Activated CD8-positive, alpha-beta T cell treated with anti-CD3 and anti-CD28 coated beads, Interleukin-2, amount 10 ng/mL, durations not matched to agents 7 days and 5 days (primary cell): ENCODE data around the gene IRF4. TPM values are rescaled to one million over a fixed set of nuclear protein-coding genes. Genes with fewer than 3 reads are reported as not detected.

ENCODE experiments used
- ATAC-seq: fragments of 150-1000 bp; cut with Tn5 transposase; one replicate; pipeline ENCODE4 v1.10.0; 2021; ENCODE audit warnings: moderate library complexity
- CTCF ChIA-PET: fragments of 350-600 bp; sonication (Branson Sonifier 250); formaldehyde crosslinking; loops from one replicate; lab custom pipeline; 2021; ENCODE audit warnings: antibody characterized with exemption; lab: Charles Lee
- POLR2A ChIA-PET: fragments of 350-600 bp; sonication (Branson Sonifier 250); formaldehyde crosslinking; loops from one replicate; lab custom pipeline; 2021; ENCODE audit warnings: antibody characterized with exemption; lab: Charles Lee
- DNase-seq: peaks from one replicate; pipeline ENCODE4 v3.0.0-alpha.2; 2020
- H3K27ac Mint-ChIP-seq: one replicate; pipeline ENCODE4 v1.8.0; 2021; ENCODE audit warnings: mild to moderate bottlenecking, mixed read lengths
- H3K27me3 Mint-ChIP-seq: one replicate; pipeline ENCODE4 v1.8.0; 2021; ENCODE audit warnings: low read depth, mixed read lengths
- H3K36me3 Mint-ChIP-seq: one replicate; pipeline ENCODE4 v1.8.0; 2021; ENCODE audit warnings: low read depth, mixed read lengths
- H3K4me1 Mint-ChIP-seq: one replicate; pipeline ENCODE4 v1.8.0; 2021; ENCODE audit warnings: low read depth, mixed read lengths
- H3K4me3 Mint-ChIP-seq: one replicate; pipeline ENCODE4 v1.8.0; 2021; ENCODE audit warnings: mild to moderate bottlenecking, mixed read lengths
- H3K9me3 Mint-ChIP-seq: one replicate; pipeline ENCODE4 v1.8.0; 2022; ENCODE audit warnings: mixed read lengths; ENCODE audit not compliant: insufficient read depth
- total RNA-seq, 2 experiments: library from RNA; stranded (reverse); gene quantifications; one replicate each; pipeline ENCODE4 v1.2.3, GENCODE V29; 2021

Gene IRF4
- total RNA-seq, 2 experiments from 2014 or later = 91.2 to 95.2 TPM

DNA sequence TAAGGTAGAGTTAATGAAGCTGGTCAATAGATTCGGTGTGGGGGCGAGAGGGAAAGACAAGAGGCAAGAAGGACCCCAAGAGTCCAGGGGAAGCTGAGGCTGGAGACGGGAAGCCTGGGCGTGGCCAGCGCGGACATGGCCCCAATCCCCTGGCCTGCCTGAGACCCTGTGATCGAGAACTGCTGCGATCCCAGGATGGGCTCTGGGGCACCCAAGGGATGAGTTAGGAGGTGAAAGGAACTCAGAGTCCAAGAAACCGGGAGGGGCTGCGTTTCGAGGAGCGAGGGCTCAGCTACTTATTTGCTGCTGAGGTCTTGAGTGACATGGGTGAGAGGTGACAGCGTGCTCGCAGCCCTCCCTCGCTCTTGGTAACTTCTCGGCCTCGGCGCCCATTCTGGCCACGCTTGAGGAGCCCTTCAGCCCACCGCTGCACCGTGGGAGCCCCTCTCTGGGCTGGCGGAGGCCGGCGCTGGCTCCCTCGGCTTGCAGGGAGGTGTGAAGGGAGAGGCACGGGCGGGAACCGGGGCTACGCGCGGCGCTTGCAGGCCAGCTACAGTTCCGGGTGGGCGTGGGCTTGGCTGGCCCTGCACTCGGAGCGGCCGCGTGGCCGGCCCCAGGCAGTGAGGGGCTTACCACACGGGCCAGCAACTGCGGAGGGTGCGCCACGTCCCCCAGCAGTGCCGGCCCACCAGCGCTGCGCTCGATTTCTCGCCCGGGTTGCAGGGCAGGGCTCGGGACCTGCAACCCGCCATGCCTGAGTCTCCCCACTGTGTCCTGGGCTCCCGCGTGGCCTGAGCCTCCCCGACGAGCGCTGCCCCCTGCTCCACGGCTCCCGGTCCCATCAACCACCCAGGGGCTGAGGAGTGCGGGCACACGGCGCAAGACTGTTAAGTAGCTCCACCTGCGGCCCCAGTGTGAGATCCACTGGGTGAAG, 58.2 kb downstream of the IRF4 start:
- H3K27ac Mint-ChIP-seq = no peak overlapping the region
- H3K4me1 Mint-ChIP-seq = peaks cover 47% of the 10 kb centered on the region
- no peak for ATAC-seq

DNA sequence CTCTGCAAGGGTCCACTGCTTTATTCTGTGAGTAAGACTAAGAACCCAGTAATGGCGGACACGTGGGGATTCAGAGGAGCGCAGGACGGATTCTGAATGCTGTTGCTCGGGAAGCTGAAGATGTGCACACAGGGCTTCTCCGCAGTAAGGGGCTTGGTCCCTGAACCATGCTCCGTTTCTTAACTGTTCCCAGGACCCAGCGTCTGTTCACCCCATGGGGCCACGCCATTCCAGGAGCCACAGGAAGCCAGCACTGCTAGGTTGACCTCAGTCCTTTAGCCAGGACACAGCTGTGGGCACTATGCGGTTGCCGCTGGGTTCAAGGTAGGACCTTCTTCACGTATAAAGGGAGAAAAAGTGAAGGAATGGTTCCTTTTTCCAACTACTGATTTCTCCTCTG, 59.8 kb downstream of the IRF4 start:
- Mint-ChIP-seq H3K4me3 (no peak overlapping the region), H3K36me3 (no peaks in the 10 kb centered on the region), H3K27ac (no peak overlapping the region), H3K4me1 (peaks cover 42% of the 10 kb centered on the region), H3K9me3 (no peaks in the 10 kb centered on the region), H3K27me3 (no peaks in the 10 kb centered on the region)
- no peak for DNase-seq
- ChIA-PET CTCF (interaction anchor here (1.4 kb wide), 1 partner anchor 39 kb away, joined by 4 read pairs; no protein-coding TSS in a partner anchor), POLR2A (no interaction called here)
- no peak for ATAC-seq

More for the DNA sequence above, 58.2 kb downstream of the IRF4 start:
- H3K36me3 Mint-ChIP-seq = no peaks in the 10 kb centered on the region
- POLR2A ChIA-PET = interaction anchor here (0.6 to 1.1 kb wide), 2 partner anchors 18 to 24 kb away, joined by 3 to 4 read pairs; no protein-coding TSS in a partner anchor
- H3K9me3 Mint-ChIP-seq = no peaks in the 10 kb centered on the region
- H3K27me3 Mint-ChIP-seq = no peaks in the 10 kb centered on the region
- DNase-seq = no peak
- CTCF ChIA-PET = interaction anchor here (1.1 to 1.4 kb wide), 3 partner anchors 11 to 40 kb away, joined by 4 read pairs; no protein-coding TSS in a partner anchor
- no peak overlapping the region for H3K4me3 Mint-ChIP-seq

DNA sequence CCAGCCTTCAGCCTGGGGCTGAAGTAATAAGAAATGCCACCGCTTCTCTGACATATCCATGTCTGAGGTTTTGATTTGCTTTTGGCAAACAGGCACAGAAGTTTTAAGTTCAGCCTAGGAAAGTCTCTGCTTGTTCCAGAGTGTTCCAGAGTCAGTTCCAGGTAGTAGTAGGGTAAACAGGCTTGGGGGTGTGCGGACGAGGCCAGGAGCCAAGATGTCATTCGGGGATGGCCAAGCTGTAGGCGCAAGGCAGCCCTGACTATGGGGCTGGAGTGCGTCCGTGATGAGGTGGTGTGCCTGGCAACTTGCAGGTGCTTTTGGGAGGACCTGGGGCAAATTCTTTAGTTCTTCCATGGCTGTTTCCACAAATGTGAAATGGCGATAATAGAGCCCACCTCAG, 60.3 kb downstream of the IRF4 start:
- no peak for ATAC-seq
- H3K27ac Mint-ChIP-seq = no peak overlapping the region
- no peaks in the 10 kb centered on the region for H3K36me3 Mint-ChIP-seq
- CTCF ChIA-PET = no interaction called here
- peaks cover 36% of the 10 kb centered on the region for H3K4me1 Mint-ChIP-seq
- H3K4me3 Mint-ChIP-seq = no peak overlapping the region
- DNase-seq = no peak
- POLR2A ChIA-PET = no interaction called here
- H3K9me3 Mint-ChIP-seq = no peaks in the 10 kb centered on the region
- no peaks in the 10 kb centered on the region for H3K27me3 Mint-ChIP-seq

GRCh38 chr6:452301-453067, 60.9 kb downstream of the IRF4 start:
- CTCF ChIA-PET = interaction anchor here (0.7 kb wide), 1 partner anchor 19 kb away, joined by 3 read pairs; no protein-coding TSS in a partner anchor
- Mint-ChIP-seq H3K9me3 (no peaks in the 10 kb centered on the region), H3K4me1 (peaks cover 31% of the 10 kb centered on the region), H3K27me3 (no peaks in the 10 kb centered on the region), H3K36me3 (no peaks in the 10 kb centered on the region), H3K4me3 (no peak overlapping the region), H3K27ac (no peak overlapping the region)
- DNase-seq = no peak
- ATAC-seq = no peak
- POLR2A ChIA-PET = interaction anchor here (1.0 kb wide), 1 partner anchor 61 kb away, joined by 4 read pairs; the partner anchor contains the start of gene IRF4

- CTCF ChIA-PET = no interaction called here
- no peaks in the 10 kb centered on the region for H3K27me3 Mint-ChIP-seq
- H3K27ac Mint-ChIP-seq = no peak overlapping the region
- DNase-seq (no peak), ATAC-seq (no peak)
- H3K4me1 Mint-ChIP-seq = peaks cover 25% of the 10 kb centered on the region
- no peaks in the 10 kb centered on the region for H3K9me3 Mint-ChIP-seq
- POLR2A ChIA-PET = interaction anchor here (1.0 kb wide), 1 partner anchor 61 kb away, joined by 4 read pairs; the partner anchor contains the start of gene IRF4
- H3K36me3 Mint-ChIP-seq = peaks cover 2% of the 10 kb centered on the region
- H3K4me3 Mint-ChIP-seq = no peak overlapping the region
These were observed 61.6 kb downstream of the IRF4 start for GRCh38 chr6:453152-453551.

DNA sequence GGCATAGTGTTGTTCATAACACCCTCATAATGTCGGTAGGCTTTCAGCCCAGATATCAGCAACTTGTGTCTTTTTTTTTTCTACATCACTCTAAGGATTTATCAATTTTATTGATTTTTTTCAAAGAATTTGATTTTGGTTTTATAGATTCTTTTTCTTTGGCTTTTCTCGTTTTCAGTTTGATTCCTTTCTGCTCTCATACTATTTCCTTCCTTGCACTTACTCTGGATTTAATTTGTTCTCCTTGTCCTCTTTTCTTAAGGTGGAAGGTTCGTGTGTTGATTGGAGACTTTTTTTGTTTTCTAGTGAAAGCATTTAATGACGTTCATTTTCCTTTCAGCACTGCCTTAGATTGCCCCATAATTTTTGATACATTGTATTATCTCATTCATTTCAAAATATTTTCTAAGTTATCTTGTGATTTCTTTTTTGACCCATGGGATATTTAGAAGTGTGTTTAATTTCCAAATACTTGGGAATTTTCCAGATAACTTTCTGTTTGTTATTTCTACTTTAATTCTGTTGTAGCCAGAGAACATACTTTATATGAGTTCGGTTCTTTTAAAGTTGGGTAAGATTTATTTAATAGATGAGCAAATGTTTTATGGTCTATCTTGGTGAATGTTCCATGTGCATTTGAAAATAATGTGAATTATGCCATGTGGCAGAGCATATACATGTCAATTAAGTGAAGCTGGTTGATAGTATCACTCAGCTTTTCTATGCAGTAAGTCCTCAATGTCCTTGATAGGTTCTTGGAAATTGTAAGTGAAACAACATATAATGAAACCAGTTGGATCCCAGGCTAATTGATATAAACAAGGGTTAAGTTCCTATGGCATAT, 62.8 kb downstream of the IRF4 start:
- DNase-seq = no peak
- no peak overlapping the region for H3K27ac Mint-ChIP-seq
- no peak for ATAC-seq
- H3K4me1 Mint-ChIP-seq = peaks cover 18% of the 10 kb centered on the region
- H3K9me3 Mint-ChIP-seq = peaks cover 3% of the 10 kb centered on the region
- peaks cover 8% of the 10 kb centered on the region for H3K36me3 Mint-ChIP-seq
- H3K27me3 Mint-ChIP-seq = no peaks in the 10 kb centered on the region
- ChIA-PET CTCF (interaction anchor here (1.0 to 1.8 kb wide), 2 partner anchors 9 to 21 kb away, joined by 3 to 5 read pairs; no protein-coding TSS in a partner anchor), POLR2A (interaction anchor here (0.8 to 1.3 kb wide), 3 partner anchors 12 to 55 kb away, joined by 3 to 4 read pairs (median 3); no protein-coding TSS in a partner anchor)
- no peak overlapping the region for H3K4me3 Mint-ChIP-seq

GRCh38 chr6:455006-455585, 63.5 kb downstream of the IRF4 start:
- peaks cover 19% of the 10 kb centered on the region for H3K4me1 Mint-ChIP-seq
- peak overlapping the region; percentile 7 for H3K4me3 Mint-ChIP-seq
- peak overlapping the region; percentile 54 for H3K27ac Mint-ChIP-seq
- H3K27me3 Mint-ChIP-seq = no peaks in the 10 kb centered on the region
- peak; percentile 74 for ATAC-seq
- CTCF ChIA-PET = interaction anchor here (1.0 to 1.8 kb wide), 2 partner anchors 10 to 20 kb away, joined by 3 to 5 read pairs; no protein-coding TSS in a partner anchor
- H3K9me3 Mint-ChIP-seq = peaks cover 3% of the 10 kb centered on the region
- POLR2A ChIA-PET = interaction anchor here (0.8 to 1.3 kb wide), 3 partner anchors 11 to 56 kb away, joined by 3 to 4 read pairs (median 3); no protein-coding TSS in a partner anchor
- H3K36me3 Mint-ChIP-seq = peaks cover 8% of the 10 kb centered on the region
- DNase-seq = peak; percentile 51

DNA sequence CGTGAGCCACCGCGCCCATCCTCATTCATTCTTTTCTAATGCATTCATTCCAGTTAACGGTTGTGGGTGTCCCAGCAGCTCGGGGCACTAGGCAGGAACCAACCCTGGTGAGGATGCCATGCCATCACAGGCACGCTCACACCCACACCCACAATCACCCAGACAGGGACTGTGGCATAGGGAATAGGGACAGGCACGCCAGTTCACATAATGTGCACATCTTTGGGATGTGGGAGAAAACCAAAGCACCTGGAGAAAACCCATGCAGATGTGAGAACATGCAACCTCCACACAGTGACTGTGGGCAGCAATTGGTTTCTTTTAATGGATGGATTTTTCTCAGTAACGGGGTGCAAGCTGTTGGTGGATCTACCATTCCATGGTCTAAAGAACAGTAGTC, 64.3 kb downstream of the IRF4 start:
- POLR2A ChIA-PET = no interaction called here
- no peak for ATAC-seq
- peaks cover 8% of the 10 kb centered on the region for H3K36me3 Mint-ChIP-seq
- no peak for DNase-seq
- no peaks in the 10 kb centered on the region for H3K27me3 Mint-ChIP-seq
- CTCF ChIA-PET = no interaction called here
- H3K27ac Mint-ChIP-seq = no peak overlapping the region
- H3K4me1 Mint-ChIP-seq = peaks cover 22% of the 10 kb centered on the region
- peaks cover 3% of the 10 kb centered on the region for H3K9me3 Mint-ChIP-seq
- H3K4me3 Mint-ChIP-seq = no peak overlapping the region

- peaks cover 8% of the 10 kb centered on the region for H3K36me3 Mint-ChIP-seq
- no peaks in the 10 kb centered on the region for H3K27me3 Mint-ChIP-seq
- H3K4me3 Mint-ChIP-seq = no peak overlapping the region
- no peak overlapping the region for H3K27ac Mint-ChIP-seq
- no peak for DNase-seq
- CTCF ChIA-PET = no interaction called here
- peaks cover 3% of the 10 kb centered on the region for H3K9me3 Mint-ChIP-seq
- H3K4me1 Mint-ChIP-seq = peaks cover 26% of the 10 kb centered on the region
- POLR2A ChIA-PET = no interaction called here
- no peak for ATAC-seq
These were observed 64.9 kb downstream of the IRF4 start for GRCh38 chr6:456358-456867.

GRCh38 chr6:456887-457286, 65.3 kb downstream of the IRF4 start:
- ChIA-PET CTCF (no interaction called here), POLR2A (no interaction called here)
- H3K27me3 Mint-ChIP-seq = no peaks in the 10 kb centered on the region
- H3K4me3 Mint-ChIP-seq = no peak overlapping the region
- ATAC-seq = no peak
- H3K9me3 Mint-ChIP-seq = peaks cover 3% of the 10 kb centered on the region
- peaks cover 8% of the 10 kb centered on the region for H3K36me3 Mint-ChIP-seq
- no peak overlapping the region for H3K27ac Mint-ChIP-seq
- peaks cover 26% of the 10 kb centered on the region for H3K4me1 Mint-ChIP-seq
- DNase-seq = no peak
